ENCODE data around the gene GLRX.

GLRX gene

GRCh38 chr5:95808686-95809413, 13.7 kb downstream of the GLRX start:
- DNase-seq, result peak; percentile 89

- DNase-seq, result no peak
Observed at GRCh38 chr5:95808013-95808685, 14.4 kb downstream of the GLRX start.

- no peak for DNase-seq
Observed at GRCh38 chr5:95806687-95807086, 15.8 kb downstream of the GLRX start.

GRCh38 chr5:95804736-95805539, 17.6 kb downstream of the GLRX start:
- DNase-seq, result no peak

GRCh38 chr5:95803271-95804148, 19.0 kb downstream of the GLRX start:
- no peak for DNase-seq

- DNase-seq, result no peak
Observed at GRCh38 chr5:95801961-95802360, 20.6 kb downstream of the GLRX start.

- DNase-seq, result no peak
Observed at GRCh38 chr5:95801532-95801931, 21.0 kb downstream of the GLRX start.

GRCh38 chr5:95800553-95800952, 22.0 kb downstream of the GLRX start:
- no peak for DNase-seq

GRCh38 chr5:95799191-95799835, 23.2 kb downstream of the GLRX start:
- DNase-seq, result no peak

GRCh38 chr5:95798545-95798944, 24.0 kb downstream of the GLRX start:
- no peak for DNase-seq

- DNase-seq, result no peak
Observed at GRCh38 chr5:95798048-95798447, 24.5 kb downstream of the GLRX start.

- DNase-seq, result no peak
Observed at GRCh38 chr5:95797301-95797700, 25.2 kb downstream of the GLRX start.

GRCh38 chr5:95794070-95794516, 28.4 kb downstream of the GLRX start:
- DNase-seq, result no peak

- no peak for DNase-seq
Observed at GRCh38 chr5:95791751-95792150, 30.8 kb downstream of the GLRX start.

- no peak for DNase-seq
Observed at GRCh38 chr5:95788493-95788892, 34.0 kb downstream of the GLRX start.

- DNase-seq, result no peak
Observed at GRCh38 chr5:95786821-95787418, 35.6 kb downstream of the GLRX start.

- DNase-seq, result no peak
Observed at GRCh38 chr5:95784514-95785302, 37.8 kb downstream of the GLRX start.

GRCh38 chr5:95783661-95784060, 38.9 kb downstream of the GLRX start:
- no peak for DNase-seq

GRCh38 chr5:95782181-95782580, 40.3 kb downstream of the GLRX start:
- DNase-seq, result no peak

- DNase-seq, result peak; percentile 80
Observed at GRCh38 chr5:95781101-95781583, 41.4 kb downstream of the GLRX start.

GRCh38 chr5:95780597-95780996, 41.9 kb downstream of the GLRX start:
- no peak for DNase-seq
